ENCODE results near the gene RALB.
A peak's percentile ranks its signal among the peaks of the same experiment; 100 is the strongest.

The RALB gene

GRCh38 chr2:120220756-120221155 is 31.9 kb upstream of the RALB start:
- TF ChIP-seq ZFX (IDR thresholded peaks at IDR 0.05; ENCODE audit: borderline replicate concordance): no peak
- TF ChIP-seq, protein P1, sequence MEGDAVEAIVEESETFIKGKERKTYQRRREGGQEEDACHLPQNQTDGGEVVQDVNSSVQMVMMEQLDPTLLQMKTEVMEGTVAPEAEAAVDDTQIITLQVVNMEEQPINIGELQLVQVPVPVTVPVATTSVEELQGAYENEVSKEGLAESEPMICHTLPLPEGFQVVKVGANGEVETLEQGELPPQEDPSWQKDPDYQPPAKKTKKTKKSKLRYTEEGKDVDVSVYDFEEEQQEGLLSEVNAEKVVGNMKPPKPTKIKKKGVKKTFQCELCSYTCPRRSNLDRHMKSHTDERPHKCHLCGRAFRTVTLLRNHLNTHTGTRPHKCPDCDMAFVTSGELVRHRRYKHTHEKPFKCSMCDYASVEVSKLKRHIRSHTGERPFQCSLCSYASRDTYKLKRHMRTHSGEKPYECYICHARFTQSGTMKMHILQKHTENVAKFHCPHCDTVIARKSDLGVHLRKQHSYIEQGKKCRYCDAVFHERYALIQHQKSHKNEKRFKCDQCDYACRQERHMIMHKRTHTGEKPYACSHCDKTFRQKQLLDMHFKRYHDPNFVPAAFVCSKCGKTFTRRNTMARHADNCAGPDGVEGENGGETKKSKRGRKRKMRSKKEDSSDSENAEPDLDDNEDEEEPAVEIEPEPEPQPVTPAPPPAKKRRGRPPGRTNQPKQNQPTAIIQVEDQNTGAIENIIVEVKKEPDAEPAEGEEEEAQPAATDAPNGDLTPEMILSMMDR (IDR thresholded peaks at IDR 0.05): no peak
- no peak overlapping the region for H3K27ac ChIP-seq

DNA sequence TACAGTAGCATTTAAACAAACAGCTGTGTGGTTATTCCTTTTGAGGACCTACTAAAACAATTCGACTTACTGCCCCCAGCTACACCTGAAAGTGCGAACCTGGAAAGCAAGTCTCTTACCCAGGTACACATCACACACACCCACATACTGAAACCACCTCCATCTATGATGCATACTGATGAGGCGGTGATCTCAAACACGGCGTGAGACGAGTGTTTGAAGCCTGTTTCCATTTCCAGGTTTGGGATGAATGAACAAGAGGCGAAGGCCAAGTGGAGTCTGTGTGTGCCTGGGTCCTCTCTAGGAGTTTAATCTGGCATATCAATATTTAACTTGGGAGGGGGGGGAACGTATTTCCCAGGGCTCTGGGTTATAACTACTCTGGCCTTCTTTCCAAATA is 31.0 kb upstream of the RALB start:
- TF ChIP-seq, protein P1 (IDR thresholded peaks at IDR 0.05): no peak
- TF ChIP-seq ZFX (IDR thresholded peaks at IDR 0.05; ENCODE audit: borderline replicate concordance): no peak
- no peak overlapping the region for H3K27ac ChIP-seq

DNA sequence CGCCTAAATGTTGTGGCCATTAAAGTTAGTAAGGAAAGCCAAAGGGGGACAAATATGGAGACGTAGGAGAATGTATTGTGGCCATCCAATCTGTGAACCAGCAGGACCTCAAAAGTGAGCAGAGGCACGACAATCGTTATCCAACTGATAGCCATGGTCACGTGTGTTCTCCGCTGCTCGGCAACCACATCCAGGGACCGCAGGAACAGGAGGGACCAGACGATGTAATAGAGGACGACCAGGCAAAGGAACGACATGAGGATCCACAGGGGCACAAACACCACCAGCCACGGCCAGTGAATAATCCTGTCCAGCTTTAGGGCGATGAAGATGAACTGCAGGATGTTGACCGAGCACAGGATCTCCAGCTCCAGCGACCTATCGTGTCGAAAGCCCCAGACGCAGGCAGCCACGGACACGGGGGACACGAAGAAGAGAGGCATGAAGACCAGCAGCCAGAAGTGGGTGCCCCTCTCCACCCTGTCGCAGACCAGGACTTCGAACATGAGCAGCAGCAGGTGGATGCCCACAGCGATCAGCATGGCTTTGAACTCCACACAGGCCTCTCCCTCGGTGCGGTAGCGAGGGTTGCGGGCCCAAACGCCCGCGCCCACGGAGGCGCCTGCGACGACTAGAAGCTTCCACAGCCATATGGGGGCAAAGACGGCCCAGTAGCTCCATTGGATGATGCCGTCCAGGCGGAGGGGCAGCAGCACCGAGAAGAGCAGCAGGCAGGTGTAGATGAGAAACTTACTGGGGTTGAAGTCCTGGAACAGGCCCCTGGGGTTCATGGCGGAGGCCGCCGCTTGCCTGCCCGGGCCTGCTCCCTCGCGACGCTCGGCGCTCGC is 30.2 kb upstream of the RALB start:
- peak overlapping the region; percentile 80 for H3K27ac ChIP-seq

DNA sequence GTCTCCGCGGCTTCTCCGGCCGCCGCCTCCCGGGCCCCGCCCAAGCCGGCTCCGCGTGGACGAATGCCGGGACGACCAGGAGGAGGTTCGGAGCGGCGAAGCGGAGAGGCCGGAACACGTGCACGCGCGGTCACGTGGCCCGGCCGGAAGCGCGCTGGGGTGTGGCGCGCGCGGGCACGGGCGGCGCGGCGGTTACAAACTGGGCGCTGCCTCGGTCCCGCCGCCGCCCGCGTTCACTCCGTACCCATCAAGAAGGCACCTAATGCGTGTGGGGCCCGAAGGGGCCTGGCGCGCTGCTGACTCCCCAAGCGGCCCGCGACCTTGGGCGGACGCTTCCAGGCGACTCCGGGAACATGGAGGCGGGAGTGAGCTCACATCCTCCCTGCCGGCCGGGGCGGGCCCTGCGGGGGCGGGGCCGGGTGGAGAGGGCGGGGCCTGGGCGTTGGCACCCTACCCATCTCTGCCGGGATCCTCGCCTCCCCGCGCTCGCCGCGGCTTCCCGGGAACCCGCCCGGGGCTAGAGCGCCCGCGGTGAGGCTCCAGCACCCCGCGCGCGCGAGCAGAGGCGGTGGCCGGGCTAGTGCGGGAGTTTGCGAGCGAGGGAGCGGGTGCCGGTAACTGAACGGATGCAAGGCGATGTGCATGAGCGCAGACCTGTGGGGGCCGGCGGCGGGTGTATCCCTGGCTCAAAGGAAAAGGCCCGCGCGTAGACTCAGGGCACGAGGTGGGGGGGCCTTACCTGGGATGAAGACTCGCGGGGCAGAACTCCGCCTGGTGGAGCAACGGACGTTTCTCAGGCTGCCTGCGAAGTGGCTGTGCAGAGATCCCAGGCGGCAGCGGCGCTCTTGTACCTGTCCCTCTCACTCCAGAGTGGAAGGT is 29.4 kb upstream of the RALB start, which contains the start of gene TMEM185B:
TSS of gene TMEM185B (minus strand) at position 367 of the 879 bp plus-strand sequence. CDS start 424 bp downstream, outside the sequence.
- TF ChIP-seq, protein P1 (IDR thresholded peaks at IDR 0.05): no peak
- TF ChIP-seq ZFX (IDR thresholded peaks at IDR 0.05; ENCODE audit: borderline replicate concordance): no peak
- H3K27ac ChIP-seq: peak within 1 kb of the TSS; percentile 80

More for the DNA sequence above, 30.2 kb upstream of the RALB start:
- TF ChIP-seq, protein P1 (IDR thresholded peaks at IDR 0.05): no peak
- no peak for TF ChIP-seq ZFX (IDR thresholded peaks at IDR 0.05; ENCODE audit: borderline replicate concordance)

DNA sequence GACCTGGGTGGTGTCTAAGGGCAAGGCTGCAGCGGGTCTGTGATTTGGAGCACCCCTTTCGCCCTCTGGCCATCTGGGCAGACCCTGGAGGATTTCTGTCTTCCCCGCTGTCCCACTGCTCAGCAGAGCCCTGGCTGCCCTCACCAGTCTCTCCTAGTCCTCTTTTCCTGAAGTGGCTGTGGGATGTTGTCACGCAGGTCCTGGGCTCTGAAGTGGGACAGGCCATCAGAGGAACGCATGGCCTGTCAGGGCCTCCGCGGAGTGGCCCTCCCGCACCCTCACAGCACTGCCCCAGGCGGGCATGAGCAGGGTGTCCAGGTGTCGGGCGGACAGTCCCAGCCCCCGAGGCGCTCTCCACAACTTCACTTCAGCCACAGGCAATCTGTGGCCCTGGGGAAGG is 28.4 kb upstream of the RALB start:
- TF ChIP-seq, protein P1 (IDR thresholded peaks at IDR 0.05): no peak
- no peak for TF ChIP-seq ZFX (IDR thresholded peaks at IDR 0.05; ENCODE audit: borderline replicate concordance)
- no peak overlapping the region for H3K27ac ChIP-seq

DNA sequence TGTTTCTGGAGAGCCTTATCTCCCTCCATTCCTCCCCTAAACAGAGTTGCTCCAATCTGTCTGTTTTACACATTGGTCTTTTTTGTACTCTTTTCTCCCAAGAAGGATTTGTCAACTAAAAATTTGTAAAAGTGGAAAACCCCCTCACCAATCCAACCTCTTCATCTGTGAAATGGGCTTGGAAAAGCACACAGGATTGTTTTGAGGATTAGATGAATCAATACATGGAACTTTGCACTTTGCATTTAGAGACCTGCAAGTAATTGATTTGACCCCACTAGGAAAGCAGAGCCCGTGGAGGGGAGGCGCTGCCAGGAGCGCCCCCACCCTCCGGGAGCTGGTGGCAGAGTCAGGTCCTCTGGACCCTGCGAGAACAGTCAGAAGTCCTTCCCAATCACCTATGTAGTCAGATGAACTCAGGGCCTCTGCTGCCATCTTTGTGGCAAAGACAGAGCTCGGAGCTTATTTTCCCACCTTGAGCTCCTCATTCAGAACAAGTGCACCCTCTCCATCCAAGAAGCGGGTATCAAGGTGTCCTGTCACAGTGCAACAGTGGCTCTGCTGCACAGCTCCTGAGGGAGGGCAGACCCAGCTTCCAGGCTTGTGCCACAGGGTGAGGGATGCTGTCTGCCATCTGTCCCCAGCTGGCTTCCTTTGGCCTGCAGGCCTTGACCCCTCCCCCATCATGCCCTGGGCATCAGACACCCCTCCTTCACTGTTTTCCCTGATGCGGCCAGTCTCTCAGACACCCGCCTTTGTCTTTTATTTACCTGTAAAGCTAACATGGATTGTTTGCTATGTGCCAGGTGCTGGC is 27.7 kb upstream of the RALB start:
- TF ChIP-seq, protein P1 (IDR thresholded peaks at IDR 0.05): no peak
- TF ChIP-seq ZFX (IDR thresholded peaks at IDR 0.05; ENCODE audit: borderline replicate concordance): no peak
- no peak overlapping the region for H3K27ac ChIP-seq
